ENCODE data around the gene MED13L. TPM values are rescaled to one million over a fixed set of nuclear protein-coding genes. Genes with fewer than 3 reads are reported as not detected.
"Not testable (repeated sequence)": the region's sequence is repeated elsewhere in the genome, so short reads cannot be mapped to it uniquely, and the experiment has no call there.

MED13L gene
- total RNA-seq, 4 donors from 2014 or later = 158 to 247 (median 166) TPM

- no peak for DNase-seq (ENCODE audit: low spot score in 2 of 2)
- 38 to 54% methylated on average over 1 to 2 of the region's 2 CpGs for WGBS, 2 donors
- intact Hi-C loops (cut with DNase I; ENCODE audit: low total_unique reads) = no loop called here
- TF ChIP-seq POLR2A (IDR thresholded peaks at IDR 0.05) = no peak
- TF ChIP-seq, protein P1, sequence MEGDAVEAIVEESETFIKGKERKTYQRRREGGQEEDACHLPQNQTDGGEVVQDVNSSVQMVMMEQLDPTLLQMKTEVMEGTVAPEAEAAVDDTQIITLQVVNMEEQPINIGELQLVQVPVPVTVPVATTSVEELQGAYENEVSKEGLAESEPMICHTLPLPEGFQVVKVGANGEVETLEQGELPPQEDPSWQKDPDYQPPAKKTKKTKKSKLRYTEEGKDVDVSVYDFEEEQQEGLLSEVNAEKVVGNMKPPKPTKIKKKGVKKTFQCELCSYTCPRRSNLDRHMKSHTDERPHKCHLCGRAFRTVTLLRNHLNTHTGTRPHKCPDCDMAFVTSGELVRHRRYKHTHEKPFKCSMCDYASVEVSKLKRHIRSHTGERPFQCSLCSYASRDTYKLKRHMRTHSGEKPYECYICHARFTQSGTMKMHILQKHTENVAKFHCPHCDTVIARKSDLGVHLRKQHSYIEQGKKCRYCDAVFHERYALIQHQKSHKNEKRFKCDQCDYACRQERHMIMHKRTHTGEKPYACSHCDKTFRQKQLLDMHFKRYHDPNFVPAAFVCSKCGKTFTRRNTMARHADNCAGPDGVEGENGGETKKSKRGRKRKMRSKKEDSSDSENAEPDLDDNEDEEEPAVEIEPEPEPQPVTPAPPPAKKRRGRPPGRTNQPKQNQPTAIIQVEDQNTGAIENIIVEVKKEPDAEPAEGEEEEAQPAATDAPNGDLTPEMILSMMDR (IDR thresholded peaks at IDR 0.05) = no peak
- no peak overlapping the region for H3K4me3 ChIP-seq (ENCODE audit: low read depth, poor library complexity, severe bottlenecking)
These were observed 140.2 kb downstream of the MED13L start for GRCh38 chr12:116137318-116137717.

- 75 to 82% methylated on average over 3 of the region's 3 CpGs for WGBS, 2 donors
- DNase-seq (ENCODE audit: low spot score in 2 of 2) = no peak
- TF ChIP-seq, protein P1 (IDR thresholded peaks at IDR 0.05) = no peak
- no peak for TF ChIP-seq POLR2A (IDR thresholded peaks at IDR 0.05)
- H3K4me3 ChIP-seq (ENCODE audit: low read depth, poor library complexity, severe bottlenecking) = no peak overlapping the region
- intact Hi-C loops (cut with DNase I; ENCODE audit: low total_unique reads) = no loop called here
These were observed 141.2 kb downstream of the MED13L start for GRCh38 chr12:116136340-116136739.

GRCh38 chr12:116135209-116135930, 142.1 kb downstream of the MED13L start:
- DNase-seq (ENCODE audit: low spot score in 2 of 2) = no peak
- intact Hi-C loops (cut with DNase I; ENCODE audit: low total_unique reads) = no loop called here
- TF ChIP-seq, protein P1 (IDR thresholded peaks at IDR 0.05) = no peak
- no peak for TF ChIP-seq POLR2A (IDR thresholded peaks at IDR 0.05)
- no peak overlapping the region for H3K4me3 ChIP-seq (ENCODE audit: low read depth, poor library complexity, severe bottlenecking)
- WGBS, 2 donors = 49 to 61% methylated on average over 3 of the region's 3 CpGs

DNA sequence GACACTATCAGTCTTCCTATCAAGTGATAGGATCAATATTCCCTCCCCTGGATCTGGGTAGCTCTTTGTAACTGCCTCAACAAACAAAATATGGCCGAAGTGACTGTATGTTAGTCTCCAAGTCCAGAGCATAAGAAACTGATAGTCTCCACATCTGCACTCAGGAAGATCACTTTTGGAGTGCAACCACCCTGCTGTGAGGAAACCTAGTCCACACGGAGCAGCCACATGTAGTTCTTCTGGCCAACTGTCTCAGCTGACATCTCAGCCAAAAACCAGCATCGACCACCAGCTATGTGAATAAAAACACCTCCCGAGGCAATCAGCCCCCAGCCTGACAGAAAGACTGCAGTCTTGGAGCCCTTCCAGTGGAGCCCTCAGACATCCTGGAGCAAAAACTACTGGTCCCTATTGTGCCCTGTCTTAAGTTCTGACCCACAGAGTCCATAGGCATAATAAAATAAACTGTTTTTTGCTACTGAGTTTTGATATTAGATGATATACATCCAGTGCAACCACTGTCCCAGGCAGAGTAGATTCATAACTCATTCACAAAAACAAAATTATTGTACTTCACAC, 143.8 kb downstream of the MED13L start:
- intact Hi-C loops (cut with DNase I; ENCODE audit: low total_unique reads) = no loop called here
- no peak overlapping the region for H3K4me3 ChIP-seq (ENCODE audit: low read depth, poor library complexity, severe bottlenecking)
- TF ChIP-seq, protein P1 (IDR thresholded peaks at IDR 0.05) = no peak
- no peak for TF ChIP-seq POLR2A (IDR thresholded peaks at IDR 0.05)
- WGBS, 2 donors = 48 to 50% methylated on average over 4 of the region's 4 CpGs
- DNase-seq (ENCODE audit: low spot score in 2 of 2) = no peak

- DNase-seq (ENCODE audit: low spot score in 2 of 2) = no peak
- no peak overlapping the region for H3K4me3 ChIP-seq (ENCODE audit: low read depth, poor library complexity, severe bottlenecking)
- intact Hi-C loops (cut with DNase I; ENCODE audit: low total_unique reads) = no loop called here
- whole genome bisulfite sequencing, 2 donors = 66 to 76% methylated on average over 2 of the region's 2 CpGs
- TF ChIP-seq, protein P1 (IDR thresholded peaks at IDR 0.05) = no peak
- no peak for TF ChIP-seq POLR2A (IDR thresholded peaks at IDR 0.05)
These were observed 144.3 kb downstream of the MED13L start for GRCh38 chr12:116133149-116133548.

- H3K4me3 ChIP-seq (ENCODE audit: low read depth, poor library complexity, severe bottlenecking); DNase-seq (ENCODE audit: low spot score in 2 of 2); intact Hi-C loops (cut with DNase I; ENCODE audit: low total_unique reads): not testable (repeated sequence)
- 78 to 81% methylated on average over 10 of the region's 10 CpGs for WGBS, 2 donors
These were observed 145.5 kb downstream of the MED13L start for GRCh38 chr12:116131987-116132386.

All from lower leg skin (tissue), 4 donors.